Mesodermal cell (in vitro differentiated cells): ENCODE measurements around the gene TTC39C.

ENCODE experiments used
- H3K27ac ChIP-seq: 2 replicates; pipeline ENCODE4 v1.7.0; 2013; ENCODE audit warnings: mild to moderate bottlenecking, low read depth, low read length, moderate library complexity; ENCODE audit not compliant: severe bottlenecking
- H3K36me3 ChIP-seq: 2 replicates; pipeline ENCODE4 v1.7.1; 2013; ENCODE audit warnings: mild to moderate bottlenecking, low read length, moderate library complexity; ENCODE audit not compliant: control insufficient read depth, insufficient read depth
- H3K4me1 ChIP-seq: one replicate; pipeline ENCODE4 v1.7.1; 2013; ENCODE audit warnings: mild to moderate bottlenecking, low read length; ENCODE audit not compliant: insufficient read depth, control insufficient read depth, poor library complexity, severe bottlenecking
- H3K4me3 ChIP-seq: 2 replicates; pipeline ENCODE4 v1.7.0; 2013; ENCODE audit warnings: low read length, control low read depth, mild to moderate bottlenecking; ENCODE audit not compliant: insufficient read depth, poor library complexity, severe bottlenecking; ENCODE audit errors: extremely low read depth
- H3K9me3 ChIP-seq: 2 replicates; pipeline ENCODE4 v1.7.1; 2013; ENCODE audit warnings: mild to moderate bottlenecking, low read length, moderate library complexity; ENCODE audit not compliant: control insufficient read depth
- WGBS, 2 experiments: methylation state at CpG; one replicate each; pipeline ENCODE4 v1.1.5; 2013; ENCODE audit warnings: missing lambda C conversion rate in 2 of 2; ENCODE audit not compliant: insufficient coverage in 2 of 2; 5-methylcytosine and 5-hydroxymethylcytosine counted together

TTC39C gene

GRCh38 chr18:24176727-24177416 is 162.3 kb downstream of the TTC39C start:
- Histone ChIP-seq H3K36me3 (peaks cover 4% of the 10 kb centered on the region), H3K4me1 (no peaks in the 10 kb centered on the region), H3K4me3 (no peak overlapping the region), H3K9me3 (no peaks in the 10 kb centered on the region), H3K27ac (no peak overlapping the region)
- WGBS, 2 experiments = 50% methylated on average over 2 to 4 of the region's 7 CpGs

GRCh38 chr18:24177499-24178133 is 163.1 kb downstream of the TTC39C start:
- no peak overlapping the region for H3K4me3 ChIP-seq
- no peaks in the 10 kb centered on the region for H3K9me3 ChIP-seq
- WGBS, 2 experiments = 88 to 97% methylated on average over 1 to 3 of the region's 5 CpGs
- no peak overlapping the region for H3K27ac ChIP-seq
- H3K36me3 ChIP-seq = peaks cover 4% of the 10 kb centered on the region
- no peaks in the 10 kb centered on the region for H3K4me1 ChIP-seq

GRCh38 chr18:24180048-24180447 is 165.5 kb downstream of the TTC39C start:
- Histone ChIP-seq H3K36me3 (peaks cover 4% of the 10 kb centered on the region), H3K27ac (no peak overlapping the region), H3K9me3 (no peaks in the 10 kb centered on the region), H3K4me1 (no peaks in the 10 kb centered on the region), H3K4me3 (no peak overlapping the region)
- WGBS, 2 experiments = no CpG with 5 or more reads among the region's 1 CpG

GRCh38 chr18:24181806-24182205 is 167.3 kb downstream of the TTC39C start:
- Histone ChIP-seq H3K27ac (no peak overlapping the region), H3K9me3 (no peaks in the 10 kb centered on the region), H3K4me3 (no peak overlapping the region), H3K4me1 (no peaks in the 10 kb centered on the region), H3K36me3 (peaks cover 8% of the 10 kb centered on the region)
- no CpG with 5 or more reads among the region's 2 CpGs for WGBS, 2 experiments
